Naive thymus-derived CD4-positive, alpha-beta T cell (primary cell): Measurements from ENCODE around the gene FUBP1. TPM values are rescaled to one million over a fixed set of nuclear protein-coding genes. Genes with fewer than 3 reads are reported as not detected.
"Not testable (repeated sequence)": the region's sequence is repeated elsewhere in the genome, so short reads cannot be mapped to it uniquely, and the experiment has no call there.

Source experiments
- ATAC-seq: fragments of 150-1000 bp; cut with Tn5 transposase; 2 replicates; pipeline ENCODE4 v1.10.0; 2021; ENCODE audit warnings: mild to moderate bottlenecking, moderate library complexity
- CTCF ChIA-PET: fragments of 350-600 bp; sonication (Branson Sonifier 250); formaldehyde crosslinking; loops from one replicate; lab custom pipeline; 2021; ENCODE audit warnings: antibody characterized with exemption; lab: Charles Lee
- POLR2A ChIA-PET: fragments of 350-600 bp; sonication (Branson Sonifier 250); formaldehyde crosslinking; loops from one replicate; lab custom pipeline; 2021; ENCODE audit warnings: antibody characterized with exemption, inconsistent platforms; lab: Charles Lee
- DNase-seq, 9 donors: peaks; one replicate each; pipeline versions ENCODE4 v3.0.0 to v3.0.0-alpha.2; 2020 to 2022; ENCODE audit warnings: mixed read lengths in 1 of 9
- H3K27ac ChIP-seq: one replicate; pipeline ENCODE4 v1.7.0; 2013; ENCODE audit warnings: mild to moderate bottlenecking, low read depth, low read length, moderate library complexity
- H3K27me3 ChIP-seq, 2 donors: one replicate each; pipeline ENCODE4 v1.7.0; 2013; ENCODE audit warnings: low read length in 2 of 2, mild to moderate bottlenecking in 2 of 2, moderate library complexity in 2 of 2; ENCODE audit not compliant: control insufficient read depth in 2 of 2, insufficient read depth in 2 of 2
- H3K36me3 ChIP-seq, 3 experiments: 1 replicate in 2 of 3; 2 replicates in 1 of 3; pipeline ENCODE4 v1.7.0; 2013; ENCODE audit warnings: low read length in 3 of 3, mild to moderate bottlenecking in 3 of 3, moderate library complexity in 1 of 3; ENCODE audit not compliant: insufficient read depth in 3 of 3, control insufficient read depth in 2 of 3
- H3K4me1 ChIP-seq, 2 donors: one replicate each; pipeline ENCODE4 v1.7.0; 2013; ENCODE audit warnings: low read length in 2 of 2, mild to moderate bottlenecking in 2 of 2, moderate library complexity in 1 of 2; ENCODE audit not compliant: control insufficient read depth in 2 of 2, insufficient read depth in 2 of 2
- H3K4me3 ChIP-seq: 2 replicates; pipeline ENCODE4 v1.7.0; 2013; ENCODE audit warnings: mild to moderate bottlenecking, low read length
- H3K9me3 ChIP-seq, 3 experiments: 1 replicate in 2 of 3; 2 replicates in 1 of 3; pipeline ENCODE4 v1.7.0; 2013; ENCODE audit warnings: low read length in 3 of 3; ENCODE audit not compliant: control insufficient read depth in 2 of 3
- H3K27ac Mint-ChIP-seq, 9 donors: one replicate each; pipeline ENCODE4 v1.8.0; 2020 to 2022; ENCODE audit warnings: mixed read lengths in 9 of 9, mild to moderate bottlenecking in 8 of 9, moderate library complexity in 5 of 9, inconsistent platforms in 2 of 9
- H3K27me3 Mint-ChIP-seq, 5 donors: one replicate each; pipeline ENCODE4 v1.8.0; 2021 to 2022; ENCODE audit warnings: mixed read lengths in 5 of 5, mild to moderate bottlenecking in 1 of 5
- H3K36me3 Mint-ChIP-seq, 5 donors: one replicate each; pipeline ENCODE4 v1.8.0; 2020 to 2022; ENCODE audit warnings: mixed read lengths in 5 of 5, mild to moderate bottlenecking in 3 of 5, inconsistent platforms in 1 of 5
- H3K4me1 Mint-ChIP-seq, 7 donors: one replicate each; pipeline ENCODE4 v1.8.0; 2020 to 2022; ENCODE audit warnings: mixed read lengths in 7 of 7, mild to moderate bottlenecking in 3 of 7, inconsistent platforms in 1 of 7
- H3K4me3 Mint-ChIP-seq, 10 donors: one replicate each; pipeline ENCODE4 v1.8.0; 2020 to 2022; ENCODE audit warnings: mild to moderate bottlenecking in 10 of 10, mixed read lengths in 10 of 10, moderate library complexity in 6 of 10, inconsistent platforms in 2 of 10
- H3K9me3 Mint-ChIP-seq, 11 donors: one replicate each; pipeline ENCODE4 v1.8.0; 2020 to 2022; ENCODE audit warnings: mixed read lengths in 11 of 11, mild to moderate bottlenecking in 4 of 11, inconsistent platforms in 1 of 11, moderate library complexity in 1 of 11
- intact Hi-C, 2 donors: fragments of 100-400 bp; cut with micrococcal nuclease; formaldehyde crosslinking; loops; one replicate each; pipeline ENCODE4 v1.15.1; 2023
- polyA plus RNA-seq, 2 donors: library from polyadenylated mRNA; unstranded; fragments of 300-500 nt; fragmentation: Illumina TruSeq; gene quantifications; one replicate each; pipeline ENCODE4 v1.2.3, GENCODE V29; 2021
- total RNA-seq, 6 experiments: library from RNA in 5 of 6; stranded (reverse) in 5 of 6; gene quantifications; 1 replicate in 5 of 6; 2 replicates in 1 of 6; pipeline ENCODE4 v1.2.3 and lab custom pipeline; 2021 to 2026

FUBP1 gene
- total and polyA plus RNA-seq, 7 experiments from 2014 or later = 58.0 to 253 (median 220) TPM

GRCh38 chr1:78004719-78005447, 26.0 kb upstream of the FUBP1 start, which contains the start of gene DNAJB4:
TSS of gene DNAJB4 (plus strand) at chr1:78004939. CDS start at chr1:78005111, 172 bp downstream.
- Mint-ChIP-seq H3K27me3 (peaks cover 0 to 3% (median 0%) of the 10 kb centered on the region in 5 donors), H3K4me1 (peaks cover 9 to 57% (median 53%) of the 10 kb centered on the region in 7 donors), H3K9me3 (peaks cover 0 to 3% (median 0%) of the 10 kb centered on the region in 11 donors), H3K4me3 (peak within 1 kb of the TSS; percentile 87 to 99 (median 92)), H3K27ac (peak within 1 kb of the TSS; percentile 92 to 100 (median 99)), H3K36me3 (no peaks in the 10 kb centered on the region)
- peak; percentile 99 for ATAC-seq
- Histone ChIP-seq H3K36me3 (no peaks in the 10 kb centered on the region), H3K4me1 (peaks cover 8 to 17% of the 10 kb centered on the region in 2 donors), H3K9me3 (no peaks in the 10 kb centered on the region), H3K27me3 (no peaks in the 10 kb centered on the region), H3K27ac (peak within 1 kb of the TSS; percentile 95), H3K4me3 (peak within 1 kb of the TSS; percentile 57)
- CTCF ChIA-PET = interaction anchor here (1.1 to 1.5 kb wide), 4 partner anchors 11 to 110 kb away, joined by 3 to 9 read pairs (median 6); no protein-coding TSS in a partner anchor
- intact Hi-C loops = loop anchor here (1.0 to 10.0 kb wide), 11 partner anchors 26 to 790 kb away; partner anchors contain the start of genes FUBP1 (in 2 of the 2), USP33 (in 2 of the 2), IFI44 (in 1 of the 2) and IFI44L (in 1 of the 2)
- DNase-seq = peak in 8 of 9 donors; percentile 30 to 92 (median 87)
- POLR2A ChIA-PET = interaction anchor here (0.6 to 15.7 kb wide), 16 partner anchors 8 to 616 kb away, joined by 3 to 324 read pairs (median 6); partner anchors contain the start of genes FUBP1, GIPC2, IFI44L and MIGA1

- H3K27me3 ChIP-seq = no peaks in the 10 kb centered on the region
- H3K4me3 Mint-ChIP-seq = peak overlapping the region; percentile 87 to 99 (median 92)
- H3K27me3 Mint-ChIP-seq = peaks cover 0 to 3% (median 0%) of the 10 kb centered on the region in 5 donors
- no peaks in the 10 kb centered on the region for H3K36me3 ChIP-seq
- H3K27ac ChIP-seq = peak overlapping the region; percentile 95
- peaks cover 0 to 3% (median 0%) of the 10 kb centered on the region in 11 donors for H3K9me3 Mint-ChIP-seq
- ChIA-PET CTCF (interaction anchor here (0.6 to 1.7 kb wide), 6 partner anchors 10 to 126 kb away, joined by 3 to 9 read pairs (median 4); partner anchors contain the start of gene FUBP1), POLR2A (interaction anchor here (0.6 to 15.7 kb wide), 14 partner anchors 8 to 616 kb away, joined by 3 to 324 read pairs (median 6); partner anchors contain the start of genes FUBP1, GIPC2, IFI44L and MIGA1)
- intact Hi-C loops = loop anchor here (1.0 to 10.0 kb wide), 11 partner anchors 25 to 789 kb away; partner anchors contain the start of genes FUBP1 (in 2 of the 2), USP33 (in 2 of the 2), IFI44 (in 1 of the 2) and IFI44L (in 1 of the 2)
- H3K4me1 ChIP-seq = peaks cover 8 to 17% of the 10 kb centered on the region in 2 donors
- ATAC-seq (peak; percentile 60), DNase-seq (peak in 5 of 9 donors; percentile 34 to 60 (median 41))
- peak overlapping the region; percentile 57 for H3K4me3 ChIP-seq
- peak overlapping the region; percentile 92 to 100 (median 99) for H3K27ac Mint-ChIP-seq
- H3K9me3 ChIP-seq = no peaks in the 10 kb centered on the region
- no peaks in the 10 kb centered on the region for H3K36me3 Mint-ChIP-seq
- H3K4me1 Mint-ChIP-seq = peaks cover 9 to 50% (median 45%) of the 10 kb centered on the region in 7 donors
Observed at GRCh38 chr1:78003882-78004718, 25.2 kb upstream of the FUBP1 start.

GRCh38 chr1:78003070-78003746, 24.3 kb upstream of the FUBP1 start:
- intact Hi-C loops = loop anchor here (10.0 kb wide), 3 partner anchors 622 to 788 kb away; partner anchors contain the start of genes IFI44L (in 1 of the 2) and PIGK (in 1 of the 2)
- ATAC-seq (no peak), DNase-seq (no peak)
- Histone ChIP-seq H3K4me1 (peaks cover 8 to 17% of the 10 kb centered on the region in 2 donors), H3K4me3 (no peak overlapping the region), H3K27me3 (no peaks in the 10 kb centered on the region), H3K9me3 (no peaks in the 10 kb centered on the region), H3K27ac (peak overlapping the region; percentile 95), H3K36me3 (no peaks in the 10 kb centered on the region)
- POLR2A ChIA-PET = interaction anchor here (1.6 to 15.7 kb wide), 7 partner anchors 7 to 320 kb away, joined by 6 to 324 read pairs (median 11); partner anchors contain the start of genes FUBP1, GIPC2, MIGA1 and ZZZ3
- Mint-ChIP-seq H3K4me1 (peaks cover 6 to 45% (median 41%) of the 10 kb centered on the region in 7 donors), H3K9me3 (peaks cover 0 to 3% (median 0%) of the 10 kb centered on the region in 11 donors), H3K27me3 (peaks cover 0 to 3% (median 0%) of the 10 kb centered on the region in 5 donors), H3K27ac (peak overlapping the region; percentile 39 to 100 (median 88)), H3K4me3 (peak overlapping the region in 8 of 10 donors; percentile 3 to 99 (median 46)), H3K36me3 (no peaks in the 10 kb centered on the region)
- CTCF ChIA-PET = interaction anchor here (1.7 kb wide), 1 partner anchor 25 kb away, joined by 5 read pairs; the partner anchor contains the start of gene FUBP1

GRCh38 chr1:78000536-78000935, 21.7 kb upstream of the FUBP1 start:
- H3K9me3 Mint-ChIP-seq, DNase-seq, H3K27me3 Mint-ChIP-seq, H3K36me3 Mint-ChIP-seq, H3K4me3 ChIP-seq, H3K36me3 ChIP-seq, H3K27me3 ChIP-seq, H3K9me3 ChIP-seq, ATAC-seq, H3K4me3 Mint-ChIP-seq, H3K4me1 ChIP-seq, H3K27ac ChIP-seq: not testable (repeated sequence)
- ChIA-PET CTCF (interaction anchor here (0.6 to 2.5 kb wide), 2 partner anchors 18 to 618 kb away, joined by 7 to 12 read pairs; no protein-coding TSS in a partner anchor), POLR2A (interaction anchor here (15.7 kb wide), 1 partner anchor 17 kb away, joined by 324 read pairs; the partner anchor contains the start of gene FUBP1)
- Mint-ChIP-seq H3K4me1 (peaks cover 0 to 29% (median 18%) of the 10 kb centered on the region in 7 donors), H3K27ac (peak overlapping the region in 1 of 9 donors; percentile 22)
- intact Hi-C loops = loop anchor here (10.0 kb wide), 3 partner anchors 624 to 786 kb away; partner anchors contain the start of genes IFI44L (in 1 of the 2) and PIGK (in 1 of the 2)

- Mint-ChIP-seq H3K27ac (no peak overlapping the region), H3K4me1 (peaks cover 0 to 4% (median 0%) of the 10 kb centered on the region in 7 donors), H3K27me3 (no peaks in the 10 kb centered on the region), H3K9me3 (no peaks in the 10 kb centered on the region), H3K4me3 (no peak overlapping the region), H3K36me3 (peaks cover 0 to 12% (median 7%) of the 10 kb centered on the region in 5 donors)
- Histone ChIP-seq H3K4me1 (no peaks in the 10 kb centered on the region), H3K27ac (no peak overlapping the region), H3K36me3 (no peaks in the 10 kb centered on the region), H3K4me3 (no peak overlapping the region), H3K27me3 (no peaks in the 10 kb centered on the region), H3K9me3 (no peaks in the 10 kb centered on the region)
- ATAC-seq = no peak
- ChIA-PET CTCF (no interaction called here), POLR2A (interaction anchor here (2.1 to 15.7 kb wide), 2 partner anchors 8 to 13 kb away, joined by 11 to 324 read pairs; partner anchors contain the start of genes DNAJB4 and FUBP1)
- intact Hi-C loops = no loop called here
- DNase-seq = no peak
Observed at GRCh38 chr1:77996734-77997133, 17.9 kb upstream of the FUBP1 start.
